GM12878 (cell line): Measurements from ENCODE around the gene ORM2. TPM values are rescaled to one million over a fixed set of nuclear protein-coding genes. Genes with fewer than 3 reads are reported as not detected.

Source experiments
- BCLAF1 ChIP-seq: fragments of 450-650 bp; IDR thresholded peaks from 2 replicates; pipeline ENCODE4 v1.6.1; 2017; ENCODE audit warnings: antibody characterized with exemption, mild to moderate bottlenecking, moderate library complexity
- CBX5 ChIP-seq: sonication (generic); IDR thresholded peaks from 2 replicates; pipeline ENCODE4 v1.6.1; 2016; ENCODE audit warnings: low read depth, moderate library complexity, mild to moderate bottlenecking, inconsistent platforms
- E2F4 ChIP-seq: IDR thresholded peaks from 2 replicates; pipeline ENCODE4 v1.6.1; 2012; ENCODE audit warnings: low read depth, low read length, improper control_type of control experiment
- EP300 ChIP-seq, 2 experiments: fragments of 150-350 bp in 1 of 2; IDR thresholded peaks; 2 replicates each; pipeline ENCODE4 v1.6.1; 2011 to 2012; ENCODE audit warnings: low read depth in 2 of 2, low read length in 2 of 2, borderline replicate concordance in 1 of 2, improper control_type of control experiment in 1 of 2, inconsistent platforms in 1 of 2; ENCODE audit not compliant: control insufficient read depth in 1 of 2
- HDGF ChIP-seq: fragments of 450-650 bp; IDR thresholded peaks from 2 replicates; pipeline ENCODE4 v1.6.1; 2016; ENCODE audit warnings: antibody characterized with exemption
- KDM1A ChIP-seq: fragments of 200-600 bp; sonication (generic); IDR thresholded peaks from 2 replicates; pipeline ENCODE4 v1.6.1; 2016; ENCODE audit warnings: borderline replicate concordance
- MTA2 ChIP-seq: fragments of 450-650 bp; IDR thresholded peaks from 2 replicates; pipeline ENCODE4 v1.6.1; 2016; ENCODE audit warnings: low read depth, mild to moderate bottlenecking, moderate library complexity
- MYC ChIP-seq: IDR thresholded peaks from 2 replicates; pipeline ENCODE4 v1.6.1; 2011; ENCODE audit warnings: mild to moderate bottlenecking, low read length, moderate library complexity, inconsistent platforms; ENCODE audit not compliant: insufficient read depth, insufficient replicate concordance, insufficient read length, severe bottlenecking
- PBX3 ChIP-seq: IDR thresholded peaks from 2 replicates; pipeline ENCODE4 v1.6.1; 2011; ENCODE audit warnings: mild to moderate bottlenecking, low read depth, low read length, moderate library complexity; ENCODE audit not compliant: insufficient replicate concordance
- PML ChIP-seq: IDR thresholded peaks from 2 replicates; pipeline ENCODE4 v1.6.1; 2012; ENCODE audit warnings: low read length, inconsistent platforms
- POLR2AphosphoS2 ChIP-seq: IDR thresholded peaks from 2 replicates; pipeline ENCODE4 v1.6.1; 2011; ENCODE audit warnings: low read depth, mild to moderate bottlenecking, low read length, improper control_type of control experiment, moderate library complexity
- SKIL ChIP-seq: fragments of 450-650 bp; IDR thresholded peaks from 2 replicates; pipeline ENCODE4 v1.6.1; 2017; ENCODE audit warnings: mild to moderate bottlenecking, low read depth, inconsistent platforms; ENCODE audit not compliant: poor library complexity, severe bottlenecking
- ZBTB33 ChIP-seq: fragments of 450-650 bp; IDR thresholded peaks from 2 replicates; pipeline ENCODE4 v1.6.1; 2017; ENCODE audit warnings: mild to moderate bottlenecking
- ZNF207 ChIP-seq: fragments of 450-650 bp; IDR thresholded peaks from 2 replicates; pipeline ENCODE4 v1.6.1; 2014; ENCODE audit warnings: antibody characterized with exemption, mild to moderate bottlenecking, borderline replicate concordance
- polyA plus RNA-seq, 11 experiments: library from polyadenylated mRNA; depleted of rRNA in 4 of 11; unstranded in 6 of 11; stranded (reverse) in 5 of 11; fragments of >200 nt; fragmentation: Nextera tagmentation in 4 of 11; fragmentation: Illumina TruSeq in 1 of 11; extraction: Ambion mirVana in 4 of 11; extraction: Trizol in 1 of 11; gene quantifications; 1 replicate in 1 of 11; 2 replicates in 10 of 11; pipeline versions ENCODE4 v1.2.1 to v1.2.3, GENCODE V29; 2011 to 2016; ENCODE audit warnings: inconsistent platforms in 2 of 11, missing spikeins in 2 of 11, low read depth in 1 of 11
- total RNA-seq, 4 experiments: library from RNA; depleted of rRNA in 3 of 4; stranded (reverse); fragments of >200 nt in 3 of 4; fragmentation: Illumina TruSeq in 1 of 4; extraction: Trizol in 1 of 4; gene quantifications; 2 replicates each; pipeline versions ENCODE4 v1.2.1 to v1.2.3, GENCODE V29; 2013 to 2021

ORM2 gene
- total and polyA plus RNA-seq, 10 of the 15 experiments (the other 5 are each of a cell fraction or from before 2014, with no cell fraction given): 0.64 TPM; not detected in 9

- TF ChIP-seq EP300 (IDR thresholded peaks at IDR 0.05; ENCODE audit: borderline replicate concordance in 1 of 2, control insufficient read depth in 1 of 2, low read depth in 2 of 2, low read length in 2 of 2) (peak; percentile 61 to 79; a peak in 3 of 4 replicates), KDM1A (no peak), SKIL (peak; percentile 68), MTA2 (peak; percentile 79), PBX3 (no peak), PML (no peak), POLR2AphosphoS2 (no peak), CBX5 (no peak), ZBTB33 (no peak), ZNF207 (no peak), BCLAF1 (no peak), E2F4 (no peak), MYC (no peak), HDGF (peak; percentile 49; the same call in 1 of the 2 replicates)
These were observed 36.9 kb downstream of the ORM2 start (continued) for GRCh38 chr9:114366334-114367128.
